ENCODE results near the gene MYADM.

- TF ChIP-seq CTCF (IDR thresholded peaks at IDR 0.05) (no peak), POLR2A (IDR thresholded peaks at IDR 0.05) (no peak), POLR2AphosphoS5 (IDR thresholded peaks at IDR 0.05) (no peak)
Measured at GRCh38 chr19:53883231-53883661, 15.6 kb downstream of the MYADM start.

Data from breast epithelium (tissue), 3 donors.